ENCODE data around the gene MYL4. TPM values are rescaled to one million over a fixed set of nuclear protein-coding genes. Genes with fewer than 3 reads are reported as not detected.

MYL4 gene
- total RNA-seq, 1 experiment from 2014 or later: 1.6 TPM

- no peaks in the 10 kb centered on the region for H3K9me3 ChIP-seq (ENCODE audit: low read length)
- CTCF ChIA-PET: interaction anchor here (1.7 to 2.4 kb wide), 2 partner anchors 10 to 86 kb away, joined by 10 to 25 read pairs; no protein-coding TSS in a partner anchor
- TF ChIP-seq, protein P1, sequence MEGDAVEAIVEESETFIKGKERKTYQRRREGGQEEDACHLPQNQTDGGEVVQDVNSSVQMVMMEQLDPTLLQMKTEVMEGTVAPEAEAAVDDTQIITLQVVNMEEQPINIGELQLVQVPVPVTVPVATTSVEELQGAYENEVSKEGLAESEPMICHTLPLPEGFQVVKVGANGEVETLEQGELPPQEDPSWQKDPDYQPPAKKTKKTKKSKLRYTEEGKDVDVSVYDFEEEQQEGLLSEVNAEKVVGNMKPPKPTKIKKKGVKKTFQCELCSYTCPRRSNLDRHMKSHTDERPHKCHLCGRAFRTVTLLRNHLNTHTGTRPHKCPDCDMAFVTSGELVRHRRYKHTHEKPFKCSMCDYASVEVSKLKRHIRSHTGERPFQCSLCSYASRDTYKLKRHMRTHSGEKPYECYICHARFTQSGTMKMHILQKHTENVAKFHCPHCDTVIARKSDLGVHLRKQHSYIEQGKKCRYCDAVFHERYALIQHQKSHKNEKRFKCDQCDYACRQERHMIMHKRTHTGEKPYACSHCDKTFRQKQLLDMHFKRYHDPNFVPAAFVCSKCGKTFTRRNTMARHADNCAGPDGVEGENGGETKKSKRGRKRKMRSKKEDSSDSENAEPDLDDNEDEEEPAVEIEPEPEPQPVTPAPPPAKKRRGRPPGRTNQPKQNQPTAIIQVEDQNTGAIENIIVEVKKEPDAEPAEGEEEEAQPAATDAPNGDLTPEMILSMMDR (conservative IDR thresholded peaks at IDR 0.05; ENCODE audit: low read depth, low read length): peak; percentile 100
- TF ChIP-seq EZH2phosphoT487 (IDR thresholded peaks at IDR 0.05; ENCODE audit: borderline replicate concordance, low read length): no peak
- no peaks in the 10 kb centered on the region for H3K9me2 ChIP-seq (replicated peaks; ENCODE audit: low read length)
- H3K4me2 ChIP-seq (ENCODE audit: low read length): peak overlapping the region; percentile 78
- H3K27me3 ChIP-seq (ENCODE audit: low read length): no peaks in the 10 kb centered on the region
- TSS peak; percentile 35 for BruUV-seq (replicated peaks)
- H4K20me1 ChIP-seq (ENCODE audit: low read length): no peaks in the 10 kb centered on the region
- H3K79me2 ChIP-seq (ENCODE audit: low read length): no peaks in the 10 kb centered on the region
- H3K4me1 ChIP-seq (ENCODE audit: insufficient read depth, low read length): peaks cover 28% of the 10 kb centered on the region
- H3K36me3 ChIP-seq (ENCODE audit: low read depth, low read length): no peaks in the 10 kb centered on the region
- intact Hi-C loops (cut with micrococcal nuclease): loop anchor here (1.0 to 10.0 kb wide), 3 partner anchors 11 to 395 kb away; no protein-coding TSS in a partner anchor
- peak overlapping the region; percentile 29 for H3K9ac ChIP-seq (ENCODE audit: low read length)
- POLR2A ChIA-PET (ENCODE audit: unreplicated experiment): no interaction called here
- H3K4me3 ChIP-seq (ENCODE audit: low read length): peak overlapping the region; percentile 58
- ATAC-seq (peak; percentile 84), DNase-seq (peak; percentile 99)
- no peak overlapping the region for H3K27ac ChIP-seq (ENCODE audit: low read length)
- peak overlapping the region; percentile 85 for H2AFZ ChIP-seq (ENCODE audit: low read length)
- no peaks in the 10 kb centered on the region for H3F3A ChIP-seq (ENCODE audit: low read length, unreplicated experiment)
Observed at GRCh38 chr17:47229535-47230443, 20.6 kb downstream of the MYL4 start.

DNA sequence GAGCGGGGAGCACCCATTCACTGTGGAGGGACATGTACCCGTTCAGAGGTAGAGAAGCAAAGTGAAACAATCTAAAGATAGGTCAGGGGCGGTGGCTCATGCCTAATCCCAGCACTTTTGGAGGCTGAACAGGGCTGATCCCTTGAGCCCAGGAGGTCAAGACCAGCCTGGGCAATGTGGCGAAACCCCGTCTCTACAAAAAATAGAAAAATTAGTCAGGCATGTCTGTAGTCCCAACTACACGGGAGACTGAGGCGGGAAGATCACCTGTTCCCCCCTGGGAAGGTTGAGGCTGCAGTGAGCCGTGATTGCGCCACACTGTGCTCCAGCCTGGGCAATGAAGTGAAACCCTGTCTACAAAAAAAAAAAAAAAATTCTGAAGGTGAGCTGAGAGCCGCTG lies 21.7 kb downstream of the MYL4 start:
- DNase-seq (no peak), ATAC-seq (no peak)
- Histone ChIP-seq H3K4me3 (ENCODE audit: low read length) (no peak overlapping the region), H3K9me3 (ENCODE audit: low read length) (no peaks in the 10 kb centered on the region), H3K4me2 (ENCODE audit: low read length) (no peak overlapping the region), H3K27ac (ENCODE audit: low read length) (no peak overlapping the region), H3K9me2 (replicated peaks; ENCODE audit: low read length) (no peaks in the 10 kb centered on the region), H3K9ac (ENCODE audit: low read length) (no peak overlapping the region), H3K36me3 (ENCODE audit: low read depth, low read length) (no peaks in the 10 kb centered on the region), H3K27me3 (ENCODE audit: low read length) (no peaks in the 10 kb centered on the region), H2AFZ (ENCODE audit: low read length) (peak overlapping the region; percentile 85; the same call in 1 of the 2 replicates), H3F3A (ENCODE audit: low read length, unreplicated experiment) (no peaks in the 10 kb centered on the region), H3K79me2 (ENCODE audit: low read length) (no peaks in the 10 kb centered on the region), H3K4me1 (ENCODE audit: insufficient read depth, low read length) (peaks cover 17% of the 10 kb centered on the region), H4K20me1 (ENCODE audit: low read length) (no peaks in the 10 kb centered on the region)
- CTCF ChIA-PET: interaction anchor here (1.7 to 2.4 kb wide), 2 partner anchors 9 to 85 kb away, joined by 10 to 25 read pairs; no protein-coding TSS in a partner anchor
- BruUV-seq (replicated peaks): no TSS peak
- POLR2A ChIA-PET (ENCODE audit: unreplicated experiment): interaction anchor here (0.8 kb wide), 1 partner anchor 830 kb away, joined by 3 read pairs; no protein-coding TSS in a partner anchor
- TF ChIP-seq, protein P1 (conservative IDR thresholded peaks at IDR 0.05; ENCODE audit: low read depth, low read length): no peak
- TF ChIP-seq EZH2 (IDR thresholded peaks at IDR 0.05; ENCODE audit: low read length, unreplicated experiment) (no peak), EZH2phosphoT487 (IDR thresholded peaks at IDR 0.05; ENCODE audit: borderline replicate concordance, low read length) (no peak)
- intact Hi-C loops (cut with micrococcal nuclease): no loop called here

All from PC-3 (cell line).